Pons (tissue), 1 donor: ENCODE measurements around the gene ARL15.
"Not testable (repeated sequence)": the region's sequence is repeated elsewhere in the genome, so short reads cannot be mapped to it uniquely, and the experiment has no call there.

Experiments
- DNase-seq: peaks from one replicate; pipeline ENCODE4 v3.0.0-alpha.2; 2016; ENCODE audit warnings: low spot score

Gene ARL15

DNA sequence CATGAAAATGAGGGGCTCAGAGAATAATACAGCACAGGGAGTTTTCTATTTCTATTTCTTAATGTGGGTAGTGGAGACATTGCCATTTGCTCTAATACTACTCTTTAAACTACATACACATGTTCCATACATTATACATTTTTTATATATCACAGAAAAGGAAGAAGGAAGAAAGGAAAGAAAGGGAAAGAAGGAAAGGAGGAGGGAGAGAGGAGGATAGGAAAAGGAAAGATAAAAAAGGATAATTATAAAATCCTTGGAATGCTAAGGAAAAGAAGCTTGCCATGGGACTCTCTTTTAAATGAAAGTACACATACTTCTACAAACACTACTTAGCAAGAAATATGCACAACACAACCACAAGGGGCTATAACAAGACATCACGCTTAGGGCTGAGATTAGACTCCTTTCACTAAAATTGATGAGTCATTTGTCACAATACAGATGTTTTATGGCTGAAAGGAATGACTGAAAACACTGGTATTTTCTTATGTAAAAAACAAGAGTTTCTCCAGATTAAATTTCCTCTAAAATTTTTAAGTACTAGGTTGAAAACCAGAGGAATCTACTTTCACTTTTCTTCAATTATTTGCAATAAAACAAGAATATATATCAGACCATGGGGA, 219.8 kb downstream of the ARL15 start:
- DNase-seq, result no peak

DNA sequence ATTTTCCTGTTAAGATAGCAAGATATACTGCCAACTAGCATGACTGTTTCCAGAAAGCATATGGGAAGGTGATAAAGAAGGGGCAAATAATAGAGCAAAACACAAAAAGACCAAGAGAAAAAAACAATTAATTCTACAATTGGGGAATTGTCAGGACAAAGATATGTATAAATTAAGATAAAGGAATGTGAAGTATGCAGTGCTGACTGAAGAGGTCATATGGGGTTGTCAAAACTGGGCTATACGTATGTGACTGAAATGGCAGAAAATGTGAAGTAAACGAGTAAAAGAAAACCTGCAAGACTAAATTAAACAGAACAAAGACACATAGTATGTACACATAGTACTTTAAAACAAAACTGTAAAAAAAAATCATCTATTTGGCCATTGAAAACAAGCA, 222.3 kb downstream of the ARL15 start:
- DNase-seq, result no peak

DNA sequence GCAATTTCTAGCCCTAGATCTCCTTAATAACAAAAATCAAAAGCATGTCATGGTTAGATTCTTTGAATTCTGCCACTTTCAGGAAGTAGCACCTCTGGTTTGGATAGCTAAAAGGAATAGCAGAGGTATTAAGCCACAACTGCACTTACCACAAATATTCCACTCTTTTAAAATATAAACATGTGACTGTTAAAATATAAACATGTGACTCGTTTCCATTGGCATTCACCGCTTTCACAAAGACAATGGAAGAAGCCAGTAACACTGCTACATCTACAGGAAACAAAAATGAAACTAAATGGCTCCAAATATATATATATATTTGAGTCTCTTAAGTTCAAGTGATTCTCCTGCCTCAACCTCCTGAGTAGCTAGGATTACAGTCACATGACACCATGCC, 222.9 kb downstream of the ARL15 start:
- DNase-seq, result no peak

DNA sequence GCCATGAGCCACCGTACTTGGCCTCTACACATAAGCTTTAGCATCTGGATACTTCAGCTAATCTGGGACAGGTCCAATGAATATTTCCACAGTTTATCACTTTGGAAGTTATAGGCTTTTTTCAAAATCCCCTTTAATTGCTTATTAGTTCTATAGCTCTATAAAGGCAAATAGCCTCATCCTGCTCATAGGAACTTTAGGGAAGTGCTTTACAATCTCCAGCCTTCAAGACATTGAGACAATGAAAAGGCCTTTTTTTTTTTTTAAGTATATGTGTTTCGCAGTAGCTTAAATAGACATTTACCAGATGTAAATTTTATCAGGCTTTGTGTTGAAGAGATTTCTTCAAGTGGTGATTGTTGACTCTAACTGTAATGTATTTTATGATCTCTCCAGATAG, 224.2 kb downstream of the ARL15 start:
- no peak for DNase-seq

DNA sequence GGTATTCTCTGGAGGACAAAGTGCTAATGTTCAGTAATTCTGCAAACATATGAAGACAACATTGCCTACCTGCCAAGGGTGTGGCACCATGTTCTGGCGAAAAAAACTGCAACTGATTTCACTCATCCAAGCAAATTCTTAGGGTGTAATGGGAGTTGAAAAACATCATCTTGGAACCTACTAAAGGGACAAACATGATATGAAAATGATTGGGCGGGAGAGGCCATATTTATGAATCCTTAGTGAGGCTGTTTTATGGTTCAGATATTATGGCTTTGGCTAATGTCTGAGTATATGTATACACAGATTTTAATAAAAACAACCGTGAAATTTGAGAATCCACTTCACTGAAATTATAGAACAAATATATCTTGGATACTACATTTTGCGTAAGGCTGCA, 225.7 kb downstream of the ARL15 start:
- no peak for DNase-seq

DNA sequence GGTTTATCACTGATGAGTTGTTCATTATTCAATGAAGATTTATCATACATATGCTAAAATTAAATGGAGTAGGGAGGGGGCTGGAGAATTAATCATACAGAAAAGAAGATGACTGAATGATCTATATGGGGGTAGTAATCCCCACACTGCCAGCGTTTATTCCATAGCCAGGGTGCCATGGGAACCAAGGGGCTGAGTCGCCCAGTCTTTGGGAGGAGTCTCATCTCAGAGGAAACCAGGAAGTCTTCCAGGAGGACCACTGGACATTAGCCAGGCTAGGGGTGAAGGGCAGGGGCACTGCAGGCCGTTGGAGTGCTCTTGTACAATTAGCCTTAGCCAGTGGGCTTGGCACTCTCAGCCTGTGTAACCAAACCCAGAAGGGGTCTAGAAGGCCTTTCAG, 226.5 kb downstream of the ARL15 start:
- no peak for DNase-seq

DNA sequence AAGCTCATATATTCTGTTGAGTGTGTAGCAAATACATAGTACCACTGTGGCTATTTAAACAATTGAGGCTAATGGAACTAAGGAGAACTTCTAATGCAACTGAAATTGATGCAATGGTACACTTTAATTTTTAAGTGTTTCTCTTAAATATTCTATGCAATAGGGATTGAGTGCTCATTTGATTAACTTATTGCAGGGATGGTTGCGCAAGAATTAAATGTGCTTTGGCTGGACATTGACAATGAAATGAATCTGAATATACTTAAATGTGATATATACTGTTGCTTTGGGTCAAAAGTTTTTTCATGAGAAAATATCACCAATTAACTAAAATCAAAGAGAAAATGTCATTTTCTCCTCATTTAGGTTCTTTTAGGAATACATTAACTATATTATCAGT, 227.1 kb downstream of the ARL15 start:
- no peak for DNase-seq

DNA sequence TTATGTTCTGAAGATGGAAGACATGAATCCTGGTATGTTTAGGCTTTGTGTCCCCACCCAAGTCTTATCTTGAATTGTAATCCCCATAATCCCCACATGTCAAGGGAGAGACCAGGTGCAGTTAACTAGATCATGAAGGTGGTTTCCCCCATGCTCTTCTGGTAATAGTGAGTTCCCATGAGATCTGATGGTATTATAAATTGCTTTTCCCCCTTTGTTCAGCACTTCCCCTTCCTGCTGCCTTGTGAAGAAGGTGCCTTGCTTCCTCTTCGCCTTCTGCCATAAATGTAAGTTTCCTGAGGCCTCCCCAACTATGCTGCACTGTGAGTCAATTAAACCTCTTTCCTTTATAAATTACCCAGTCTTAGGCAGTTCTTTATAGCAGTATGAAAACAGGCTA, 229.0 kb downstream of the ARL15 start:
- no peak for DNase-seq

DNA sequence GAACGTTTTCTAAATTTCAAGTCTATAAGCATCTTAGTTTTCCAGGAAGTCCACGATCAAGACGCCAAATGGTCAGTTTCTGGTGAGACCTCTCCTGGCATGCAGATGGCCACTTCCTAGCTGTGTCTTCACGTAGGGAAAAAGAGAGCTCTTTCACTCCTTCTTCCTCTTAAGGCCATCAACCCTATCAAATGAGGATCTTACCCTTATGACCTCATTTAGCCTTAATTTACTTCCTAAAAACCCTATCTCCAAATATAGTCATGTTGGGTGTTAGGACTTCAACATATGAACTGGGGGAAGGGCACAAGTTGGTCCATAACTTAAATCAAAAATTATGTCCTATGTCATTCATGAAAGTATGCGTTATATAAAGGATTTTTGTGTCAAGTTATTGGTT, 229.5 kb downstream of the ARL15 start:
- no peak for DNase-seq

DNA sequence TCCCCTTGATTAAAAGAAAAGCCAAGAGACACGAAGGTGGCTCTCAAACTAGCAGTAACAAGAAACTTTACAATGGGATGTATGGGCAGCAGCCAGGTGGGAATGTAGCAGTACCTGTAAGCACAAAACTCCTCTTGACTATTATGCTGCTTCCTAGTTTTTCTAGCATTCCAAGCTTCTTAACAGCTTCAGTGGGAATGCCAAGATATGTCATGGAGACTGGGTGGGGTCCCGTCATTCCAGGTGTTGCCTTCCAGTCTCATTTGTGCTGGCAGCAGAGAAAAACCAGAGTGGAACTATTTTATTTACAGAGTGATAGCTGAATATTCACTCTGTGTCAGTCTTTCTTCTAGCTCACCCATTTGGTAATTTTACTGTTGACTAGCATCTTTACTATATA, 236.6 kb downstream of the ARL15 start:
- DNase-seq, result no peak

DNA sequence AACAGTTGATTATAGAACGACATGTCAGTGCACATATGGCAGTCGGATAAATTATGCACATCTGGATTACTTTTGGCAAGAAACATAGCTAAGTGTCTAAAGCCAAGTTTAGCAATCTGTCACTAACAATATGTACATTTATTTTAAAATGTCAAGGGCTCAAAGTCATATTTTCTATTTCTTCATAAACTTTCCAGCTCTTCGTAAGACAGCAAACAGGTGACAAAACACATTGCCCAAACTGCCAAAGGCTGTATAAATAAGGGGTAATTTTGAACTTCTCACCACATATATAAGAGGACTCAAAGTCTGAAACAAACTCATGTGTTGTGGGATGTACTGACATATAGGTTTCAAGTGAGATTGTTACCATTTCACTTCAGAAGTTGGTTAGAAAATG, 237.2 kb downstream of the ARL15 start:
- DNase-seq, result no peak

DNA sequence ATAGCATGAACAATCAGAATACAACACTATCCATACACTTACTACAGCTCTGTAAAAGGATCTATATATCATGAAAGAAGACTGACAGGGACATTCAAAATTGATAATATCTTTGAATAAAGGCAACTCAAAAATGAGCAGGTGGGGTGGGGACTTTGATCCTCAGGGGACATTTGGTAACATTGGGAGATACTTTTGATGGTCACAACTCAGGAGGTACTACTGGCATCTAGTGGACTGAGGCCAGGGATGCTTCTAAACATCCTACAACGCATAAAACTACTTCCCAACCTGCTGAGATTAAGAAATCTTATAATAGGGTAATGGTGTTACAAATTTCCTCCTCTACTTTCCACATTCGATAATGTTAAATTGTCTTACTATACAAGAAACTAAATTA, 243.9 kb downstream of the ARL15 start:
- DNase-seq, result no peak

DNA sequence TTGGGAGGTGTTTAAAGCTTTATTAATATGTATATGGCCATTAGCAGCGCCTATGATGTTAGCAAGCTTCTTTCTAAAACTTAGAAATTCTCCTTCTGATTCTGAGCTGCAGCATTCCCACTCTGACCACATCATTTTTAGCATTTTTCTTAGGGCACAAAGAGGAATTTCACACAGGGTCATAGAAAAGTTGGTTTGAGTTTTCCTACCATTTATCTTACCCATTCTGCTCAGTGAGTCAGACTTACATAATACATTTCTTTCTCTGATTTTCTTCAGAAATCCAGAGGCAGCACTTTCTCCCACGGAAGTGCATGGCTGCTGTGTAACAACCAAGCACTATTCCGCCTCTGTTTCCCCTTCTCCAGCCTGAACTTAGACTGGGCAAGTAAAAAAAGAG, 246.6 kb downstream of the ARL15 start:
- DNase-seq, result no peak

DNA sequence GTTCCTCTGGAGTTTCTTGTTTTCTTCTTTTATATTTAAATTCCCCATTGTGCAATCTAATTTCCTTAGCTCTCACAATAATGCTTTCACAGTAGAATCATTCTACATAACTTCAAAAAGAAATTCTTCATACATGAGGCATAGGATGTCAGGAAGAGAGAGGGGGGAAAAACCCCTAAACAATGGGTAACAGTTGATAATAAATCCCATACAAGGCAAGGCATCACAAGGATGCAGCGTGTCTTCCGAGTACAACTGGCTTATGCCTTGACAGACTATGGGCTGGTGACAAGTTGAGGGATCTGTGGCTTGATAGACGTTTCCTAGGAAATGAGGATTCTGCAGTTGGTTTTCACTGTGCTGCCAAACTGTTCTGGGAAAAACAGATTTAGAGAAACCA, 247.4 kb downstream of the ARL15 start:
- no peak for DNase-seq

DNA sequence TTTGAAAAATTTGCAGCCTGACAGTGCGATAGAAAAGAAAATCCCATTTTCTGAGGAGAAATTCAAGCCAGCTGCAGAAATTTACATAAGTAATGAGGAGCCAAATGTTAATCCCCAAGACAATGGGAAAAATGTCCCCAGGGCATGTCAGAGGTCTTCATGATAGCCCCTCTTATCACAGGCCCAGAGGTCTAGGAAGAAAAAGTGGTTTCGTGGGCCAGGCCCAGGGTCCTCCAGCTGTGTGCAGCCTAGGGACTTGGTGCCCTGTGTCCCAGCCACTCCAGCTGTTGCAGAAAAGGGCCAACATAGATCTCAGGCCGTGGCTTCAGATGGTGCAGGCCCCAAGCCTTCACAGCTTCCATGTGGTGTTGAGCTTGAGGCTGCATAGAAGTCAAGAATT, 249.5 kb downstream of the ARL15 start:
- not testable (repeated sequence) for DNase-seq

DNA sequence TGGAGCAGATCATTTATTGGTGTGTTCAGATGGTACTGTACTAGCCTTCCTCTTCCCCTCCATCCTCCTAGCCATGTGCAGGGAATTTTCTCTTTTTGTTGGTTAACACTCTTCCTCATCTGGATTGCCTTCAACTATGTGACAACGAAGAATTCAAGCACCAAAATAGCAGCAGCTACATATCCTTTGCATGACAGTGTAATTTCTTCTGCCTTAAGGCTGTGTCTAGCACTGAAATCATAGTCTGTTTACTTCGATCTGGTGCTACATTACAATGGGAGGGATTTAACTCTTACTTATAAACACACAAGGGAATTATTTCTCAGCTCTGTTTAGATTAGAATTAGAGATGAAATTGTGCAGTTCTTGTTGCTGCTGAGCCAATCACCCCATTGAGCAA, 260.4 kb downstream of the ARL15 start:
- no peak for DNase-seq

DNA sequence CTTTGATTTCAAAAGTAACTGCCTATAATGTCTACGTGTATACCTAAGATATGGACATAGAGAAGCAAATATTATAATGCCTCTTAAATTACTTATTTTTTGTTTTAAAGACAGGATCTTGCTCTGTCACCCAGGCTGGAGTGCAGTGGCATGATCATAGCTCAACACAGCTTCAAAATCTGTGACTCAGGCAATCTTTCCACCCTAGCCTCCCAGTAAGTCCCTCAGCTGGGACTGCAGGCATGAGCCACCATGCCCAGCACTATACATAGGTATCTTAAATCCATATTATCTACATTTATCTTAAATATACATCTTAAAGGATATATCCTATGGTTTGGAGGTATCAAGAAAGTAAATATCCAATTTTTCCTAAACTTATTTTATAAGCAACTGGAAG, 261.2 kb downstream of the ARL15 start:
- DNase-seq, result no peak

DNA sequence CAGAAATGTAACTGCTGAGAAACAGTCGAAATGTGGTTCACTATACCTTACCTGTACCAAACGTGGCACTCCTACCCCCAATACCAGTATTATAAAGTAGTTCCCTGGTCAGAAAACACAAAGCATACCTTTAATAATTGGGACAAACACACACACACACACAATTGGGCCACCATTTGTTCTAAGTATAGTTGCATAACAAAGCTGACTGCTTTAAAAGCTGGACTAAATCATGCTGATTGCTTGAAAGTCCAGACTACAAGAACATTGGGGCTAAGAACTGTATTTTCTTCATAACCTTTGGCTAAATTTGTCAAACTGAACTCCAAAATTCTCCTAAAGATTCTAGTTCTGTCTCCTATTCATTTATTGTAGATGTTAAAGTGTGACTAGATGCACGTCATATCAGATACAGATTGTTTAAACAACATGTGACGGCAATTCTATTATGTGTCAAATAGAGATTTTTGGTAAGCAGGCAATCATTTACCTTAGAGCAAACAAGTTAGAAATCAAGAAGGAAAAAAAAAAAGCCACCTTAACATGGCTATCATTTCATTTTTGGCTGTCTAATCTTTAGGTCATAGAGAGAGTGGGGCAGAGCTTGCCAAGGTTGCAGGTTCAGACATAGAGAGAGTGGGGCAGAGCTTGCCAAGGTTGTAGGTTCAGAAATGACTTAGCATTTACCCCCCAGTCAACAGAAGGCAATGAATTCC, 265.1 kb downstream of the ARL15 start:
- no peak for DNase-seq

DNA sequence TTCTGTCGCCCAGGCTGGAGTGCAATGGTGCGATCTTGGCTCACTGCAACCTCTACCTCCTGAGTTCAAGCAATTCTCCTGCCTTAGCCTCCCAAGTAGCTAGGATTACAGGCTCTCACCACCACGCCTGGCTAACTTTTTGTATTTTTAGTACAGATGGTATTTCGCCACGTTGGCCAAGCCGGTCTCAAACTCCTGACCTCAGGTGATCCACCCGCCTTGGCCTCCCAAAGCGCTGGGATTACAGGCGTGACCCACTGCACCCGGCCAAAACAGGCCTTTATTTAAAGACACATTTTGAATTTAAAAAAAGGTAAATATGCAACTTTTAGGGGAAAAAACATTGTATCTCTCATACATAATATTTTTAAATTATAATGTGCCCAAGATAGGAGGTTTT, 266.1 kb downstream of the ARL15 start:
- not testable (repeated sequence) for DNase-seq

DNA sequence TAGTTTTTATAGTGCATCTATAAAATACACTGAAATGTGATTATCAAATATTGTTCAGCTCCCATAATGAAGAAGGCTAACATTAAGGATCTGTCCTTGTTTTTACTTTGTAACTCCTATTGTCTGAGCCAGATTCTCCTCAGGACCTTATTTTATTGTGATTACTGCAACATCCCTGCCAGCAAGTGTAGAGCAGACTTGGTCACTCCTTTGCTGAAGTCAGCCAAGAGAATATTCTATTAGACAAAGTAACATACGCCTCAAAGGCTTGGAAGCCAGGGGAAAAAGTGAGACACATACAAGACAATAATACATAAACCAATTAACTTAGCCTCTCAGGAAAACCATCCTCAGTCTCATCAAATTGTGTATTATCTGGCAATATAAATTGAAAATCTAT, 269.6 kb downstream of the ARL15 start:
- no peak for DNase-seq

DNA sequence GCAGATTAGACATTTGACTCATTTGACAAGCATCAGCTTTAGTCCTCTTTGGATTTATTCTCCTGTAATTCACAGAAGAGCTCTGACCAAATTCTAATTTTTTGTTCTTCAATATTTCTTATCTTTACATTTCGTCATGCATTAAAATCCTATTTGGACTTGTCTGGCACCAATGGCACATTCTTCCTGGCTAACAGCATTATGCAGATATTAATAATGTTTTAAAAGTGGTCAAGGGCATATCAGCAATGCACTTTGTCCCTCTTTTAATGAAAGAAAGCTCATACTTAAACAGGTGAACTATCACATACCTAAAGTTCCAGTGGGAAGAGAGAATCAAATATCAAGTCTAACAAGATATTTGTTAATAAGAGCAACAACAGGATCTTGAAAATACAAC, 270.4 kb downstream of the ARL15 start:
- DNase-seq, result no peak

DNA sequence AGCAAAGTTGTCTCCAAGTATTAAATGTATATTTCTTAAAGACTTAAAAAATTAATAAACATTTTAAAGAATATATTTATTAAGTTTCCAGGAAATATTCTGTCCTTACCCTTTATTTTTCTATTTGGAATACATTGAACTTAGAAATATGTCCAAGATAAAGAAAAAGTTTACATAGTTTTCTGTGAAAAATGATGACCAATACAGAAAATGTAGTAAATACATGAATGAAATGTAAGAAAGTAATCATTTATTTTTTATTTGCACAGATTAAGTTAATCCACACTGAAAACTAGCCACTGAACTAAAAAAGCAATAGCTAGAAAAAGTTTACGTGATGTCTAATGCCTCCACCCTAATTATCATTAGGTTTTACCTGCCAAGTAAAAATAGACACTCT, 273.2 kb downstream of the ARL15 start:
- DNase-seq, result no peak

DNA sequence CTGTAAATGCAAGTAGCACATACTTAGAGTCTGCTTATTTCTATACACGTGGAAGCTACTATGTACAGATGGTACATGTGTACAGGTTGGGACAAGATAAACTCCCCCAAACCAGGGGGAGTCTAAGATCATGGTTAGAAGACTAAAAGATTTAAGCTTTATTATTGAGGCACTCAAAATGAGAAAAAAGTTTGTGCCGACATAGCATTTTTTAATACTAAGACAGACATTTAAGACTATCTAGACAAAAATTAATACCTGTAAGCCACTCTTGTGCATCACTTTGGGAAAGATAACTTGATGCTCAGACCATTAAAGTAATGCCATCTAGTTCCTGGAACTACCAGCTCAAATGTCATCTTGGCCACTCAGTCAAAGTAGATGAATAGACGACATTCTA, 279.4 kb downstream of the ARL15 start:
- no peak for DNase-seq

DNA sequence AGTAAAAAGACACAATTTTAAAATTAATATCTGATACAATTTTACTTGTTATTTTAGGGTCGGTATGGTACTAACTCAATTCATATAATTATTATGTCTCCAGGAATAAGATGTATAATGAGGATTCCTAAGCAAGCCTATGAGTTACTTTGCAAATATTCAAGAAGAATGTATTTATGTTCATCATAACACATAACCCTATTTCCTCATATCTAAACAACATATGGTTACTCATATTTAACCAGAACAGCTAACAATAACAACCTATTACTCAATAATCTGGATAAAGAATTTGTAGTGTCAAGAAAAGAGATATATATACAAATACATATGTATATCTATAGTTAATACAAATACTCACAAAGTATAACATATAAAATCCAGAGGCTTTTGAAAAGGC, 285.9 kb downstream of the ARL15 start:
- no peak for DNase-seq
